Measurements from ENCODE around the gene CMIP.

GRCh38 chr16:81748476-81749198, 304.0 kb downstream of the CMIP start:
- TF ChIP-seq CTCF (IDR thresholded peaks at IDR 0.05): no peak
- no peak for TF ChIP-seq POLR2A (IDR thresholded peaks at IDR 0.05)

Data from esophagus squamous epithelium (tissue), 4 donors.